HEK293 (cell line): ENCODE measurements around the gene RUNX1.

ENCODE experiments used
- CTCF ChIA-PET: fragments of 350-600 bp; formaldehyde crosslinking; extraction: SDS; loops from one replicate; lab custom pipeline; 2021; ENCODE audit warnings: antibody characterized with exemption; lab: Yijun Ruan, JAX
- POLR2A ChIA-PET: fragments of 300-600 bp; formaldehyde crosslinking; extraction: SDS; loops from one replicate; lab custom pipeline; 2020; ENCODE audit warnings: antibody characterized with exemption, inconsistent platforms; lab: Yijun Ruan, JAX
- H3K27ac ChIP-seq: fragments of 200-500 bp; sonication (Bioruptor generic); 2 replicates; pipeline ENCODE4 v1.5.1; 2014; ENCODE audit warnings: low read depth, low read length, control low read depth, inconsistent platforms; ENCODE audit errors: extremely low read depth
- H3K36me3 ChIP-seq, 2 experiments: fragments of 200-500 bp in 1 of 2; sonication (Bioruptor generic) in 1 of 2; 1 replicate in 1 of 2; 2 replicates in 1 of 2; pipeline ENCODE4 v1.5.1; 2014 to 2017; ENCODE audit warnings: inconsistent platforms in 2 of 2, low read length in 2 of 2; ENCODE audit not compliant: control insufficient read depth in 2 of 2, insufficient read depth in 1 of 2
- H3K4me1 ChIP-seq: fragments of 200-500 bp; sonication (Bioruptor generic); 2 replicates; pipeline ENCODE4 v1.5.1; 2014; ENCODE audit warnings: mild to moderate bottlenecking, low read length, inconsistent platforms; ENCODE audit not compliant: control insufficient read depth, insufficient read depth
- H3K4me3 ChIP-seq: 2 replicates; pipeline ENCODE4 v1.5.1; 2011; ENCODE audit warnings: low read depth, mild to moderate bottlenecking, control low read depth, low read length, moderate library complexity
- H3K9me3 ChIP-seq: fragments of 200-500 bp; sonication (Bioruptor generic); 2 replicates; pipeline ENCODE4 v1.5.1; 2014; ENCODE audit warnings: low read depth, low read length, inconsistent platforms; ENCODE audit not compliant: control insufficient read depth, insufficient read depth
- MZF1 ChIP-seq: fragments of 450-650 bp; formaldehyde crosslinking; IDR thresholded peaks from 2 replicates; pipeline ENCODE4 v1.5.1; 2017; ENCODE audit warnings: missing biosample characterization, missing genetic modification characterization, borderline replicate concordance
- RBAK ChIP-seq: fragments of 450-650 bp; formaldehyde crosslinking; IDR thresholded peaks from 2 replicates; pipeline ENCODE4 v1.5.1; 2016; ENCODE audit warnings: missing biosample characterization, missing genetic modification characterization
- SETDB1 ChIP-seq: IDR thresholded peaks from one replicate; pipeline ENCODE4 v1.6.1; 2017; ENCODE audit warnings: mild to moderate bottlenecking, low read length, moderate library complexity, mixed read lengths; ENCODE audit not compliant: insufficient read length
- ZEB2 ChIP-seq: fragments of 450-650 bp; formaldehyde crosslinking; IDR thresholded peaks from 2 replicates; pipeline ENCODE4 v1.5.1; 2016; ENCODE audit warnings: missing biosample characterization, missing genetic modification characterization
- ZNF155 ChIP-seq: fragments of 450-650 bp; formaldehyde crosslinking; IDR thresholded peaks from 2 replicates; pipeline ENCODE4 v1.5.1; 2016; ENCODE audit warnings: missing biosample characterization, missing genetic modification characterization
- ZNF19 ChIP-seq: fragments of 450-650 bp; formaldehyde crosslinking; IDR thresholded peaks from 2 replicates; pipeline ENCODE4; 2016; ENCODE audit warnings: missing biosample characterization, missing genetic modification characterization, low read depth
- ZNF211 ChIP-seq: fragments of 450-650 bp; formaldehyde crosslinking; IDR thresholded peaks from 2 replicates; pipeline ENCODE4 v1.5.1; 2016; ENCODE audit warnings: low read depth, missing biosample characterization, missing genetic modification characterization
- ZNF354C ChIP-seq: fragments of 450-650 bp; formaldehyde crosslinking; IDR thresholded peaks from 2 replicates; pipeline ENCODE4 v1.5.1; 2016; ENCODE audit warnings: missing biosample characterization, missing genetic modification characterization, low read depth, borderline replicate concordance
- ZNF423 ChIP-seq: fragments of 450-650 bp; formaldehyde crosslinking; IDR thresholded peaks from 2 replicates; pipeline ENCODE4 v1.5.1; 2016; ENCODE audit warnings: missing biosample characterization, missing genetic modification characterization
- ZNF549 ChIP-seq: fragments of 450-650 bp; IDR thresholded peaks from 2 replicates; pipeline ENCODE4 v1.5.1; 2018; ENCODE audit warnings: missing biosample characterization, missing genetic modification characterization, mild to moderate bottlenecking, inconsistent platforms, moderate library complexity
- ZSCAN16 ChIP-seq: fragments of 450-650 bp; formaldehyde crosslinking; IDR thresholded peaks from 2 replicates; pipeline ENCODE4 v1.5.1; 2016; ENCODE audit warnings: missing biosample characterization, missing genetic modification characterization
- ZSCAN23 ChIP-seq: fragments of 450-650 bp; formaldehyde crosslinking; IDR thresholded peaks from 2 replicates; pipeline ENCODE4 v1.5.1; 2016; ENCODE audit warnings: missing biosample characterization, missing genetic modification characterization
- TF ChIP-seq, protein P1 (sequence below): fragments of 450-650 bp; formaldehyde crosslinking; IDR thresholded peaks from 2 replicates; pipeline ENCODE4 v1.5.0; 2017; ENCODE audit warnings: missing biosample characterization, missing genetic modification characterization, borderline replicate concordance
- TF ChIP-seq, protein P2 (sequence below): fragments of 450-650 bp; formaldehyde crosslinking; IDR thresholded peaks from 2 replicates; pipeline ENCODE4 v1.5.1; 2016; ENCODE audit warnings: missing biosample characterization, missing genetic modification characterization
- TF ChIP-seq, protein P3 (sequence below): fragments of 450-650 bp; formaldehyde crosslinking; conservative IDR thresholded peaks from 2 replicates; pipeline ENCODE4 v1.5.1; 2016; ENCODE audit warnings: low read depth, missing biosample characterization, missing genetic modification characterization

RUNX1 gene

DNA sequence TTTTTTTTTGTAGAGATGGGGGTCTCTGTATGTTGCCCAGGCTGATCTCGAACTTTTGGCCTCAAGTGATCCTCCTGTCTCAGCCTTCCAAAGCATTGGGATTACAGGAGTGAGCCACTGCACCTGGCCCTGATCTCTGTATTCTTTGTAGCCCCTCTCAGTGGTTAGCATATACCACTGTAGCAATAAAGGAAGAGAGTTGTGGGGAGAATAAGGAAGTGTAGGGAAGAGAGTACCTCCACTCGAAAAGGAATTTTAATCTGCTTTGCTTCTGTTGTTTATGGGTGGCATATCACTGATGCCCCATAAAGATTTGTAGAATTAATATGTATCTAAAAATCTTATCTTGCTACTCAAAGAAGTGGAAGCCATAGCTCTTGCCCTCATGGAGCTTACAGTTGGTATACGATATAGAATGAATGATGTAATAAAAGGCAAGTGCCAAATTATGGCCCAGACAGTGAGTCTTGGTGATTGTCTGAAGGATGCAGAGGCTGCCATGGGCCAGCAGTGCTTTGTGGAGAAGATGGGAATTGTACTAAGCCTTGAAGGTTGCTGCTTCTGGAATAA lies 284.3 kb downstream of the RUNX1 start:
- TF ChIP-seq ZNF19 (no peak), ZNF211 (tag by site-specific recombination) (peak; percentile 95)
- Histone ChIP-seq H3K9me3 (no peaks in the 10 kb centered on the region), H3K36me3 (no peaks in the 10 kb centered on the region), H3K27ac (no peak overlapping the region), H3K4me1 (no peaks in the 10 kb centered on the region), H3K4me3 (no peak overlapping the region)
- CTCF ChIA-PET = interaction anchor here (0.6 to 2.0 kb wide), 6 partner anchors 13 to 1381 kb away, joined by 3 to 6 read pairs (median 3); no protein-coding TSS in a partner anchor
- POLR2A ChIA-PET = interaction anchor here (1.7 kb wide), 1 partner anchor 124 kb away, joined by 4 read pairs; no protein-coding TSS in a partner anchor

DNA sequence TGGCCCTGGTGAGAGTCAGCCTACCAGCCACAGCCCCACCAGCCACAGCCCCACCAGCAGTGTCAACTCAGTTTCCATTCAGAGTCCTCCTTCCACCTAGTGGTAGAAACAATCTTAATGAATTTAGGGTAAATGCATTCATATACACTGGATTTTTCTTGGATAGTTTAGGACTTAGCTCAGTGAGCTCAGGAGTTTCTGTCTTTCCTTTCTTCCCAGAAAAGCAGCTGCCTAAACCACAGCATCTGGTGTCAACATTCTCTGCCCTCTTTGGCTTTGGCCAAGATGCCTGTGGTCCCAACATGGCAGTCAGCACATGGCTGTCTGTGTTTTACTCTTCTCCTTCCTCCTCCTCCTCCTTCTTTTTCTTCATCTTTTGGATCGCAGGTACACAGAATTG lies 286.3 kb downstream of the RUNX1 start:
- ChIA-PET CTCF (interaction anchor here (0.6 to 2.5 kb wide), 4 partner anchors 8 to 119 kb away, joined by 3 to 9 read pairs (median 5); no protein-coding TSS in a partner anchor), POLR2A (no interaction called here)
- no peak overlapping the region for H3K4me3 ChIP-seq
- no peaks in the 10 kb centered on the region for H3K4me1 ChIP-seq
- H3K9me3 ChIP-seq = no peaks in the 10 kb centered on the region
- no peaks in the 10 kb centered on the region for H3K36me3 ChIP-seq
- TF ChIP-seq SETDB1 (no peak), ZEB2 (tag by site-specific recombination) (no peak), ZSCAN23 (tag by site-specific recombination) (no peak), ZNF155 (tag by site-specific recombination) (no peak), MZF1 (tag by site-specific recombination) (no peak), ZNF423 (no peak), ZNF549 (no peak), RBAK (tag by site-specific recombination) (no peak), ZNF354C (no peak), ZSCAN16 (tag by site-specific recombination) (no peak)
- TF ChIP-seq, protein P1, sequence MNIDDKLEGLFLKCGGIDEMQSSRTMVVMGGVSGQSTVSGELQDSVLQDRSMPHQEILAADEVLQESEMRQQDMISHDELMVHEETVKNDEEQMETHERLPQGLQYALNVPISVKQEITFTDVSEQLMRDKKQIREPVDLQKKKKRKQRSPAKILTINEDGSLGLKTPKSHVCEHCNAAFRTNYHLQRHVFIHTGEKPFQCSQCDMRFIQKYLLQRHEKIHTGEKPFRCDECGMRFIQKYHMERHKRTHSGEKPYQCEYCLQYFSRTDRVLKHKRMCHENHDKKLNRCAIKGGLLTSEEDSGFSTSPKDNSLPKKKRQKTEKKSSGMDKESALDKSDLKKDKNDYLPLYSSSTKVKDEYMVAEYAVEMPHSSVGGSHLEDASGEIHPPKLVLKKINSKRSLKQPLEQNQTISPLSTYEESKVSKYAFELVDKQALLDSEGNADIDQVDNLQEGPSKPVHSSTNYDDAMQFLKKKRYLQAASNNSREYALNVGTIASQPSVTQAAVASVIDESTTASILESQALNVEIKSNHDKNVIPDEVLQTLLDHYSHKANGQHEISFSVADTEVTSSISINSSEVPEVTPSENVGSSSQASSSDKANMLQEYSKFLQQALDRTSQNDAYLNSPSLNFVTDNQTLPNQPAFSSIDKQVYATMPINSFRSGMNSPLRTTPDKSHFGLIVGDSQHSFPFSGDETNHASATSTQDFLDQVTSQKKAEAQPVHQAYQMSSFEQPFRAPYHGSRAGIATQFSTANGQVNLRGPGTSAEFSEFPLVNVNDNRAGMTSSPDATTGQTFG (tag by site-specific recombination) = no peak
- TF ChIP-seq, protein P2, sequence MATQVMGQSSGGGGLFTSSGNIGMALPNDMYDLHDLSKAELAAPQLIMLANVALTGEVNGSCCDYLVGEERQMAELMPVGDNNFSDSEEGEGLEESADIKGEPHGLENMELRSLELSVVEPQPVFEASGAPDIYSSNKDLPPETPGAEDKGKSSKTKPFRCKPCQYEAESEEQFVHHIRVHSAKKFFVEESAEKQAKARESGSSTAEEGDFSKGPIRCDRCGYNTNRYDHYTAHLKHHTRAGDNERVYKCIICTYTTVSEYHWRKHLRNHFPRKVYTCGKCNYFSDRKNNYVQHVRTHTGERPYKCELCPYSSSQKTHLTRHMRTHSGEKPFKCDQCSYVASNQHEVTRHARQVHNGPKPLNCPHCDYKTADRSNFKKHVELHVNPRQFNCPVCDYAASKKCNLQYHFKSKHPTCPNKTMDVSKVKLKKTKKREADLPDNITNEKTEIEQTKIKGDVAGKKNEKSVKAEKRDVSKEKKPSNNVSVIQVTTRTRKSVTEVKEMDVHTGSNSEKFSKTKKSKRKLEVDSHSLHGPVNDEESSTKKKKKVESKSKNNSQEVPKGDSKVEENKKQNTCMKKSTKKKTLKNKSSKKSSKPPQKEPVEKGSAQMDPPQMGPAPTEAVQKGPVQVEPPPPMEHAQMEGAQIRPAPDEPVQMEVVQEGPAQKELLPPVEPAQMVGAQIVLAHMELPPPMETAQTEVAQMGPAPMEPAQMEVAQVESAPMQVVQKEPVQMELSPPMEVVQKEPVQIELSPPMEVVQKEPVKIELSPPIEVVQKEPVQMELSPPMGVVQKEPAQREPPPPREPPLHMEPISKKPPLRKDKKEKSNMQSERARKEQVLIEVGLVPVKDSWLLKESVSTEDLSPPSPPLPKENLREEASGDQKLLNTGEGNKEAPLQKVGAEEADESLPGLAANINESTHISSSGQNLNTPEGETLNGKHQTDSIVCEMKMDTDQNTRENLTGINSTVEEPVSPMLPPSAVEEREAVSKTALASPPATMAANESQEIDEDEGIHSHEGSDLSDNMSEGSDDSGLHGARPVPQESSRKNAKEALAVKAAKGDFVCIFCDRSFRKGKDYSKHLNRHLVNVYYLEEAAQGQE (tag by site-specific recombination) = no peak
- TF ChIP-seq, protein P3, sequence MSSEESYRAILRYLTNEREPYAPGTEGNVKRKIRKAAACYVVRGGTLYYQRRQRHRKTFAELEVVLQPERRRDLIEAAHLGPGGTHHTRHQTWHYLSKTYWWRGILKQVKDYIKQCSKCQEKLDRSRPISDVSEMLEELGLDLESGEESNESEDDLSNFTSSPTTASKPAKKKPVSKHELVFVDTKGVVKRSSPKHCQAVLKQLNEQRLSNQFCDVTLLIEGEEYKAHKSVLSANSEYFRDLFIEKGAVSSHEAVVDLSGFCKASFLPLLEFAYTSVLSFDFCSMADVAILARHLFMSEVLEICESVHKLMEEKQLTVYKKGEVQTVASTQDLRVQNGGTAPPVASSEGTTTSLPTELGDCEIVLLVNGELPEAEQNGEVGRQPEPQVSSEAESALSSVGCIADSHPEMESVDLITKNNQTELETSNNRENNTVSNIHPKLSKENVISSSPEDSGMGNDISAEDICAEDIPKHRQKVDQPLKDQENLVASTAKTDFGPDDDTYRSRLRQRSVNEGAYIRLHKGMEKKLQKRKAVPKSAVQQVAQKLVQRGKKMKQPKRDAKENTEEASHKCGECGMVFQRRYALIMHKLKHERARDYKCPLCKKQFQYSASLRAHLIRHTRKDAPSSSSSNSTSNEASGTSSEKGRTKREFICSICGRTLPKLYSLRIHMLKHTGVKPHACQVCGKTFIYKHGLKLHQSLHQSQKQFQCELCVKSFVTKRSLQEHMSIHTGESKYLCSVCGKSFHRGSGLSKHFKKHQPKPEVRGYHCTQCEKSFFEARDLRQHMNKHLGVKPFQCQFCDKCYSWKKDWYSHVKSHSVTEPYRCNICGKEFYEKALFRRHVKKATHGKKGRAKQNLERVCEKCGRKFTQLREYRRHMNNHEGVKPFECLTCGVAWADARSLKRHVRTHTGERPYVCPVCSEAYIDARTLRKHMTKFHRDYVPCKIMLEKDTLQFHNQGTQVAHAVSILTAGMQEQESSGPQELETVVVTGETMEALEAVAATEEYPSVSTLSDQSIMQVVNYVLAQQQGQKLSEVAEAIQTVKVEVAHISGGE (tag by site-specific recombination) = no peak
- TF ChIP-seq, all 188 proteins: peak for 0
- H3K27ac ChIP-seq = no peak overlapping the region
